HG02678 (cell line): ENCODE measurements around the gene FZD2.

Experiments used
- ATAC-seq: cut with Tn5 transposase; IDR thresholded peaks from one replicate; pipeline ENCODE4 v1.9.1; 2021; ENCODE audit warnings: mild to moderate bottlenecking, moderate library complexity; ENCODE audit not compliant: unreplicated experiment

The FZD2 gene

DNA sequence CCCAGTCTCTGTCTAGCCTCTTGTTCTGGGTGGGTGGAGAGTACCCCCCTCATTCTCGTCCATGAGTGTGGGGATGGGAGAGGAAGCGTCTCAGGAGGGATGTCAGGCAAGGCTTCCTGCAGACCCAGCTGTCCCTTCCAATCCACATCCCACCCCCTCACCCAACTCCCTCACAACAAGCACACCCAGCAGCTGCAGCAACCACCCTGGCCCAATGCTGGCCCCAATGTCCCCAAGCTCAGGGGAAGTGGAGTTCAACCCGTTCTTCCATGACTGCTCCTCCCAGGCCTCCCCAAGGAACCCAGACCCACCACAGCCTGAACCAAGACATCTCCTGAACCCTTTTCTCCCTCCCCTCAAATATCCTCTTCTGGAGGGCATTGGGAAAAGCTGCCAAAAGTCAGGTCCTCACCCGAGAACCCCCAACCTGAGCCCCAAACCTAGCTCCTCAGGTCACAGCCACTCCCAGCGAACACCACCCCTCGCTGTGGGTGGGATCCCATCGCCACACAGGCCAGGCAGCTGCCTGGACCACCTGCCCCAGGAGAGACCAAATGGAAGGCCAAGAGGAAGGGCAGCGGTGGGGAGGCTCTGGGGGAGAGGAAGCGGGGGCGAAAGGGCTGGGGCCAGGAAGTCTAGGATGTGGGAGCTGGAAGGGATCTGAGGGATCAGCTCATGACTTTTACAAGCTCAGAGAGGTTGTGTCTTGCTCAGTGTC, 47.6 kb downstream of the FZD2 start:
- ATAC-seq: no peak

DNA sequence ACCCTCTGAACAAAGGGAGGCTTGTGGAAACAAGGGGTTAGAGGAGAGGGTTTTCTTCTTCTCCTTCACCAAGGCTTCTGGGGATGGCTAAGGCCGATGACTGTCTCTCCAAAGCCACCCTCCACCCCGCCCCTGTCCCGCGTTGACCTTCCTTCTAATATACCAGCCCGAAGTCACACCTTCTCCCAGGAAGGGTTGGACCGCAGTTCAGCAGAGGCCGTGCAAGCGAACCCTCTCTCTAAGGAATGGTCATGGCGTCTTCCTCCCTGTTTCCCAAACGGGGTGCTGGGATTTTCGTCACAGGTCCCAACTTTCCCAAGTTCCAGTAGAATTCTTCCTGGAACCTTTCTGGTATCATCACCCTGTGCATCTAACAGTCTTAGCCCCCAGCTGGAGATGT, 49.4 kb downstream of the FZD2 start:
- ATAC-seq: no peak

DNA sequence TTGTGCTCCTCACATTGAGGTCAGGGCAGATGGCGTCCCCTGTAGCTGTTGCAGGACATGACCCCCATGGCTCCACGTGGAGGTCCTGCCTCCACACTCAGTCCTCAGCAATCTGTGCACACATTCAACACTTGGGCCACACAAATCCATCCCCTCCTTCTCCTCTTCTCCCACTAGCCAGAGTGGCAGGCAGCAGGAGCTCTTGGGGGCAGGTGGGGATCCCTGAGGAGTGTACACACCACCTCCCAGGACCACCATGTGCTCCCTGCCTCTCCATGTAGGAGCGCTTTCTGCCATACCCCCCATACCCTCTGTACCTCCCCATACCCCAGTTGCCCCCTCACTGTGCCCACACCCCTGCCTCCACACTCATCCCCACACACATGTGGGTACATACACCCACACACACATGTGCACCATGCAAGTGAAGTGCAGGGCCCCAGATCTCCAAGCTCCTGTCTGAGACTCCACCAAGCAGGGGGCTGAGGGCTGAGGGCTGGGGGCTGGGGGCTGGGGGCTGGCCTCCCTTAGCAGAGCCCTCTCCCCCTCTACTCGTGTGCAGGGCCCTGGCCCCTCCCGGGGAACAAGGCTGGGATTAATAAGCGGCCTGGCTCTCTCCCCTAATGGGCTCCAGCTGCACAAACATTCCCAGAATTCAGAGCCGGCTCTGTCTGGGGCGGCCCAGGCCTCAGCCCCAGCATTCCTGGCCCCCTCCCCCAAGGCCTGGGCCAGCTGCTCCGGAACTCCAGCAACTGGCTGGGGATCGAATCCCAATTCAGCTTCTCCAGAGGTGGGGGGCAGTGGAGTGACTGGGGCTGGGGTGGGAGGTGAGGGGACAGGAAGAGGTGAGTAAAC, 50.8 kb downstream of the FZD2 start:
- ATAC-seq: no peak

- no peak for ATAC-seq
Measured at GRCh38 chr17:44608727-44609435, 51.6 kb downstream of the FZD2 start.

DNA sequence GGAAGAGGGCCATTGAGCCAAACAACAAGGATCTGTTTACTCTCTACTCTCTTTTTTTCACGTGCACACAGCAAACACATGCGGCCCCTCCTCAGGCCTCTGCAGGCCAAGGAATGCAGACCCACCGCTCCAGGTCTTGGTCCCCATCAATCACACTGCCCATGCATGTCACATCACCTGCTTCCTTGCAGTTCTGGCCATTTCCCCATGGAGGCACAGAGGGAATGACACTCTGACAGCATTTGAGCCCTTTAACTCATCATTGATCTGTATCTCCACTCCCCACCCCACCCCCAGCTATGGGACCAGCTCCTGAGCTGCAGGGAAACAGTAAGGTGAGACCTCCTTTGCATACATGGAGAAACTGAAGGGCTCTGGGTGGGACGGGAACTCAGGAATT, 53.0 kb downstream of the FZD2 start:
- no peak for ATAC-seq
